ENCODE data around the gene CFAP69.

Gene CFAP69

DNA sequence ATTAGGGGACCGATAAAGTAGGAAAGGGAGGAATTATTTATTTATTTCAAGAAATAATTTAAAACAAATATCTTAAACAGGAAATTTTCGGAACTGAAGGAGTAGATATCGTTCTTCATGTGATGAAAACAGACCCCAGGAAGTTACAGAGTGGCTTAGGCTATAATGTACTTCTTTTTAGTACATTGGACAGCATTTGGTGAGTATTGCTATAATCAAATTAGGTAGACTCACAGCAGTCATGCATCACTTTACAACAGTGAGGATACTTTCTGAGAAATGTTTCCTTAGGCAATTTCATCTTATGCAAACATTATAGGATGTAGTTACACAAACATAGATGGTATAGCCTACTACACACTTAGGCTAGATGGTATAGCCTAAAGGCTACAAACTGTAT is 43.2 kb downstream of the CFAP69 start:
- H2AFZ ChIP-seq (ENCODE audit: low read depth, low read length): no peak overlapping the region
- DNase-seq (no peak), ATAC-seq (ENCODE audit: insufficient read depth, low read depth) (no peak)
- no peaks in the 10 kb centered on the region for H3K27me3 ChIP-seq (ENCODE audit: insufficient read depth, low read length, poor library complexity)
- H3K9me3 ChIP-seq (ENCODE audit: insufficient read depth, low read length, severe bottlenecking): peaks cover 6% of the 10 kb centered on the region
- H3K79me2 ChIP-seq (ENCODE audit: insufficient read depth, low read length): no peaks in the 10 kb centered on the region
- H3K9ac ChIP-seq (ENCODE audit: low read depth, low read length): no peak overlapping the region
- no peaks in the 10 kb centered on the region for H4K20me1 ChIP-seq (ENCODE audit: insufficient read depth, low read length)
- H3K36me3 ChIP-seq (ENCODE audit: insufficient read depth, low read length): no peaks in the 10 kb centered on the region
- H3K4me3 ChIP-seq (ENCODE audit: low read depth in 1 of 2, low read length in 2 of 2): no peak overlapping the region
- no peaks in the 10 kb centered on the region for H3K4me1 ChIP-seq (ENCODE audit: insufficient read depth, low read length)
- TF ChIP-seq EZH2 (IDR thresholded peaks at IDR 0.05; ENCODE audit: borderline replicate concordance, low read depth, low read length, severe bottlenecking): no peak
- TF ChIP-seq, protein P1, sequence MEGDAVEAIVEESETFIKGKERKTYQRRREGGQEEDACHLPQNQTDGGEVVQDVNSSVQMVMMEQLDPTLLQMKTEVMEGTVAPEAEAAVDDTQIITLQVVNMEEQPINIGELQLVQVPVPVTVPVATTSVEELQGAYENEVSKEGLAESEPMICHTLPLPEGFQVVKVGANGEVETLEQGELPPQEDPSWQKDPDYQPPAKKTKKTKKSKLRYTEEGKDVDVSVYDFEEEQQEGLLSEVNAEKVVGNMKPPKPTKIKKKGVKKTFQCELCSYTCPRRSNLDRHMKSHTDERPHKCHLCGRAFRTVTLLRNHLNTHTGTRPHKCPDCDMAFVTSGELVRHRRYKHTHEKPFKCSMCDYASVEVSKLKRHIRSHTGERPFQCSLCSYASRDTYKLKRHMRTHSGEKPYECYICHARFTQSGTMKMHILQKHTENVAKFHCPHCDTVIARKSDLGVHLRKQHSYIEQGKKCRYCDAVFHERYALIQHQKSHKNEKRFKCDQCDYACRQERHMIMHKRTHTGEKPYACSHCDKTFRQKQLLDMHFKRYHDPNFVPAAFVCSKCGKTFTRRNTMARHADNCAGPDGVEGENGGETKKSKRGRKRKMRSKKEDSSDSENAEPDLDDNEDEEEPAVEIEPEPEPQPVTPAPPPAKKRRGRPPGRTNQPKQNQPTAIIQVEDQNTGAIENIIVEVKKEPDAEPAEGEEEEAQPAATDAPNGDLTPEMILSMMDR (IDR thresholded peaks at IDR 0.05; ENCODE audit: borderline replicate concordance, extremely low read depth, low read length, poor library complexity, severe bottlenecking): no peak
- H3K27ac ChIP-seq (ENCODE audit: low read length): no peak overlapping the region
- H3K4me2 ChIP-seq (ENCODE audit: insufficient read depth, low read length): no peak overlapping the region

DNA sequence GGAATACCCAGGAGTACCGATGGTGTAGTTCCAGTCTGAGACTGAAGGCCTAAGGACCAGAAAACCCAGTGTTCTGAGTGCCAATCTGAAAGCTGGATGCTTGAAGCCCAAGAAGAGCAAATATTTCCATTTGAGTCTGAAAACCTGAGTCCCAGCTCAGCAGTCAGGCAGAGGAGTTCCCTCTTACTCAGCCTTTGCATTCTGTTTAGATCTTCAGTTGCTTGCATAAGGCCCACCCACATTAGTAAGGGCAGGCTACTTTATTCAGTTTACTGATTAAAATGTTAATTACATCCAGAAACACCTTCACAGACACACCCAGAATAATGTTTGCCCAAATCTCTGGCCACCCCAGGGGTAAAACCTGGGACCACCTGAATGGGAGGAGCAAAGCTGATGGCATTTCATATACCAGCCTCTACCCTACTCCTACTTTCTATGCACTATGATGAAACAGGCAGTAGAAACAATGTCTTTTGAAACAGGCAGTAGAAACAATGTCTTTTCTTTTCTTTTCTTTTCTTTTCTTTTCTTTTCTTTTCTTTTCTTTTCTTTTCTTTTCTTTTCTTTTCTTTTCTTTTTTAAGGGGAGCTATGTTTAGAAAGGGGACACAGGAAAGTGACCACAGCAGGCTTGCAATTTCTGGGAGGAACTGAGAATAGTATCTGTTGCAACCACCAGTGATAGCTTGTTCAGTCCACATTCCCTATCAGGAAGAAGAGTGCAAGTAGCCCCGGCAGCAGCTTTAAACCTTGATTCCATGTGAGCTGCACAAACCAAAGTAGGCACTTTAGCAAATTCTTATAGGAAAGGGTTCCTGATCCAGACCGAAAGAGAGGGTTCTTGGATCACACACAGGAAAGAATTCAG is 45.5 kb downstream of the CFAP69 start:
- H2AFZ ChIP-seq (ENCODE audit: low read depth, low read length): no peak overlapping the region
- peaks cover 8% of the 10 kb centered on the region for H3K9me3 ChIP-seq (ENCODE audit: insufficient read depth, low read length, severe bottlenecking)
- no peaks in the 10 kb centered on the region for H3K36me3 ChIP-seq (ENCODE audit: insufficient read depth, low read length)
- no peaks in the 10 kb centered on the region for H3K4me1 ChIP-seq (ENCODE audit: insufficient read depth, low read length)
- H3K79me2 ChIP-seq (ENCODE audit: insufficient read depth, low read length): no peaks in the 10 kb centered on the region
- ATAC-seq (ENCODE audit: insufficient read depth, low read depth) (no peak), DNase-seq (no peak)
- no peak overlapping the region for H3K4me3 ChIP-seq (ENCODE audit: low read depth in 1 of 2, low read length in 2 of 2)
- TF ChIP-seq EZH2 (IDR thresholded peaks at IDR 0.05; ENCODE audit: borderline replicate concordance, low read depth, low read length, severe bottlenecking): no peak
- TF ChIP-seq, protein P1 (IDR thresholded peaks at IDR 0.05; ENCODE audit: borderline replicate concordance, extremely low read depth, low read length, poor library complexity, severe bottlenecking): no peak
- no peak overlapping the region for H3K4me2 ChIP-seq (ENCODE audit: insufficient read depth, low read length)
- H3K9ac ChIP-seq (ENCODE audit: low read depth, low read length): no peak overlapping the region
- no peaks in the 10 kb centered on the region for H3K27me3 ChIP-seq (ENCODE audit: insufficient read depth, low read length, poor library complexity)
- H4K20me1 ChIP-seq (ENCODE audit: insufficient read depth, low read length): no peaks in the 10 kb centered on the region
- no peak overlapping the region for H3K27ac ChIP-seq (ENCODE audit: low read length)

DNA sequence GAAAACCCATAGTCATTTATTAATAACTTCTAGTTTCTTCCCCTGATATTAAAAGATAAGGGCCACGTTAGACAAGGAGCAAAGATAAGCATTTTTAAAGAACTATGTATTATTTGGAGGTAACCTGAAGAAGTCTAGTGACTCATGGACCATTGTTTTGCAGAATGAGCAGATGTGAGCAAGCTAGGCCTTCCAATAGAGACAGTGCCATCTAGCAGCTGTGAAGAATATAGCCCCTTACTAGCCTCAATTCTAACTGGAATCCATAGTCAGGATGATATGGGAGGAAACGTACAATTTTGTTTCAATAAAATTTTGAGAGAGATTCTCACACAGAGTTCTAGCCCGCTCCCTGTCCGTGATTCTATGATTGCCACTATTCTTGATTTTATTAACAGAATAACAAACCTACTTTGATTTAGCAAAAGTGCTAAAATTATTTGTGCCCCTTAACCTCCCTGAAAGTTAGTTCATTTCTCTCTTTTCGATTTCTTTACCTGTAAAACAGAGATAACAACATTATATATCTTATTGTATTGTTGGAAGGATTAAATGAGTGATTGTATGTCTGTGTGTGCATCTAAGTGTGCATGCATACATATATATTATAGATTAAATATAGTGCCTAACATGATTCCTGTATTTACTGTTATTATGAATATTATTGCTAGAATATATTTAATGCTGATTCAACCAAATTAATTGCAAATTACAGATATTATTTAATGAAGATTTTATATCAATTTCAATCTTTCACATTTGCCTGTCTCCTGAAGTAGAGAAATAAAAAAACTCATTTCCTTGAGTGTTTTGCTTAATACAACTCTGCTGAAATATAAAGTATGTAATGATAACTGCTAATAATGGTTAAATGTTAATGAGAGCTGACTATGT is 53.4 kb downstream of the CFAP69 start:
- H3K9me3 ChIP-seq (ENCODE audit: insufficient read depth, low read length, severe bottlenecking): peaks cover 2% of the 10 kb centered on the region
- TF ChIP-seq, protein P1 (IDR thresholded peaks at IDR 0.05; ENCODE audit: borderline replicate concordance, extremely low read depth, low read length, poor library complexity, severe bottlenecking): peak; percentile 52
- no peak for TF ChIP-seq EZH2 (IDR thresholded peaks at IDR 0.05; ENCODE audit: borderline replicate concordance, low read depth, low read length, severe bottlenecking)
- H3K9ac ChIP-seq (ENCODE audit: low read depth, low read length): no peak overlapping the region
- no peak overlapping the region for H2AFZ ChIP-seq (ENCODE audit: low read depth, low read length)
- H3K27me3 ChIP-seq (ENCODE audit: insufficient read depth, low read length, poor library complexity): no peaks in the 10 kb centered on the region
- no peak overlapping the region for H3K27ac ChIP-seq (ENCODE audit: low read length)
- H3K4me1 ChIP-seq (ENCODE audit: insufficient read depth, low read length): no peaks in the 10 kb centered on the region
- no peaks in the 10 kb centered on the region for H3K79me2 ChIP-seq (ENCODE audit: insufficient read depth, low read length)
- H3K4me3 ChIP-seq (ENCODE audit: low read depth in 1 of 2, low read length in 2 of 2): no peak overlapping the region
- ATAC-seq (ENCODE audit: insufficient read depth, low read depth) (peak; percentile 58; the same call in 2 of the 3 replicates), DNase-seq (no peak)
- no peak overlapping the region for H3K4me2 ChIP-seq (ENCODE audit: insufficient read depth, low read length)
- no peaks in the 10 kb centered on the region for H3K36me3 ChIP-seq (ENCODE audit: insufficient read depth, low read length)
- H4K20me1 ChIP-seq (ENCODE audit: insufficient read depth, low read length): no peaks in the 10 kb centered on the region
